K562 (cell line): ENCODE measurements around the gene ANAPC16. TPM values are rescaled to one million over a fixed set of nuclear protein-coding genes. Genes with fewer than 3 reads are reported as not detected.

Source experiments
- BACH1 ChIP-seq: fragments of 200-800 bp; sonication (Bioruptor generic); IDR thresholded peaks from 2 replicates; pipeline ENCODE4 v1.6.1; 2016; ENCODE audit warnings: missing genetic modification characterization, missing compliant biosample characterization
- CEBPG ChIP-seq, 3 experiments: fragments of 200-800 bp in 1 of 3; sonication (Bioruptor generic) in 1 of 3; sonication (generic) in 1 of 3; formaldehyde crosslinking in 1 of 3; IDR thresholded peaks in 2 of 3; conservative IDR thresholded peaks in 1 of 3; 2 replicates each; pipeline versions ENCODE4 v1.6.1 to v1.8.0; 2016 to 2022; ENCODE audit warnings: missing compliant biosample characterization in 2 of 3, missing genetic modification characterization in 2 of 3, mild to moderate bottlenecking in 1 of 3, missing genetic modification reagents in 1 of 3
- GABPA ChIP-seq: fragments of 200-800 bp; sonication (Bioruptor generic); conservative IDR thresholded peaks from 2 replicates; pipeline ENCODE4 v1.6.1; 2016; ENCODE audit warnings: low read depth, missing genetic modification characterization, missing compliant biosample characterization
- MCM3 ChIP-seq: fragments of 450-650 bp; IDR thresholded peaks from 2 replicates; pipeline ENCODE4 v1.6.1; 2016
- MTF1 ChIP-seq: fragments of 250-450 bp; sonication (Bioruptor Pico); IDR thresholded peaks from 2 replicates; pipeline ENCODE4 v1.9.0; 2021; ENCODE audit warnings: moderate library complexity, mild to moderate bottlenecking, inconsistent platforms, borderline replicate concordance
- NFYB ChIP-seq: IDR thresholded peaks from 2 replicates; pipeline ENCODE4 v1.6.1; 2011; ENCODE audit warnings: mild to moderate bottlenecking, moderate library complexity; ENCODE audit not compliant: insufficient read length; ENCODE audit errors: extremely low read depth
- NR2F6 ChIP-seq: fragments of 450-650 bp; formaldehyde crosslinking; IDR thresholded peaks from 2 replicates; pipeline ENCODE4 v1.4.0; 2020; ENCODE audit warnings: mild to moderate bottlenecking
- NR4A1 ChIP-seq, 2 experiments: fragments of 250-450 bp in 1 of 2; fragments of 450-650 bp in 1 of 2; sonication (Bioruptor Pico) in 1 of 2; IDR thresholded peaks; 2 replicates each; pipeline versions ENCODE4 v1.4.0 to v1.6.1; 2016 to 2020; ENCODE audit warnings: mild to moderate bottlenecking in 2 of 2, missing compliant biosample characterization in 1 of 2, missing genetic modification characterization in 1 of 2, moderate library complexity in 1 of 2
- POLR2B ChIP-seq: fragments of 450-650 bp; IDR thresholded peaks from 2 replicates; pipeline ENCODE4 v1.6.1; 2018; ENCODE audit warnings: low read depth; ENCODE audit not compliant: partially characterized antibody
- RB1 ChIP-seq: fragments of 450-650 bp; IDR thresholded peaks from 2 replicates; pipeline ENCODE4 v1.6.1; 2017; ENCODE audit warnings: low read depth, mild to moderate bottlenecking
- RBFOX2 ChIP-seq: fragments of 200-400 bp; formaldehyde crosslinking; IDR thresholded peaks from 2 replicates; pipeline ENCODE4 v1.6.1; 2017; ENCODE audit warnings: low read depth, mild to moderate bottlenecking, low read length, moderate library complexity
- SPI1 ChIP-seq: IDR thresholded peaks from 2 replicates; pipeline ENCODE4 v1.6.1; 2011; ENCODE audit warnings: low read depth, low read length, control low read depth, borderline replicate concordance
- TCF15 ChIP-seq: fragments of 250-450 bp; sonication (Bioruptor Pico); IDR thresholded peaks from 2 replicates; pipeline ENCODE4 v1.8.0; 2022; ENCODE audit warnings: moderate library complexity, mild to moderate bottlenecking, inconsistent platforms
- TFAM ChIP-seq: fragments of 250-450 bp; sonication (Bioruptor Pico); conservative IDR thresholded peaks from 2 replicates; pipeline ENCODE4 v1.5.0; 2021; ENCODE audit warnings: mild to moderate bottlenecking, moderate library complexity
- ZC3H4 ChIP-seq: sonication (generic); formaldehyde crosslinking; IDR thresholded peaks from 2 replicates; pipeline ENCODE4 v1.9.0; 2021; ENCODE audit warnings: missing genetic modification reagents, borderline replicate concordance
- ZFPM2 ChIP-seq: fragments of 250-450 bp; sonication (Bioruptor Pico); IDR thresholded peaks from 2 replicates; pipeline ENCODE4 v1.5.1; 2022; ENCODE audit warnings: mild to moderate bottlenecking
- ZNF311 ChIP-seq: fragments of 250-450 bp; sonication (Bioruptor Pico); IDR thresholded peaks from 2 replicates; pipeline ENCODE4 v1.4.0; 2020; ENCODE audit warnings: mild to moderate bottlenecking, moderate library complexity
- ZNF431 ChIP-seq: sonication (generic); formaldehyde crosslinking; IDR thresholded peaks from 2 replicates; pipeline ENCODE4 v1.8.0; 2022; ENCODE audit warnings: mild to moderate bottlenecking, missing genetic modification reagents
- polyA plus RNA-seq, 8 experiments: library from polyadenylated mRNA; depleted of rRNA in 4 of 8; stranded (reverse) in 5 of 8; unstranded in 3 of 8; fragments of >200 nt; fragmentation: Nextera tagmentation in 2 of 8; fragmentation: Illumina TruSeq in 1 of 8; extraction: Ambion mirVana in 2 of 8; extraction: Trizol in 1 of 8; gene quantifications; 2 replicates each; pipeline versions ENCODE4 v1.2.1 to v1.2.3, GENCODE V29; 2011 to 2014; ENCODE audit warnings: inconsistent platforms in 1 of 8, missing spikeins in 1 of 8
- total RNA-seq, 7 experiments: library from RNA; depleted of rRNA in 6 of 7; stranded (reverse); fragments of >200 nt in 6 of 7; fragmentation: Illumina TruSeq in 2 of 7; extraction: Trizol in 2 of 7; gene quantifications; 2 replicates each; pipeline versions ENCODE4 v1.2.1 to v1.2.3, GENCODE V29; 2011 to 2021; ENCODE audit warnings: low replicate concordance in 1 of 7
- TF ChIP-seq, protein P1 (sequence below): sonication (generic); formaldehyde crosslinking; IDR thresholded peaks from 2 replicates; pipeline ENCODE4 v1.8.1; 2023; ENCODE audit warnings: mild to moderate bottlenecking, missing genetic modification reagents
- TF ChIP-seq, protein P2 (sequence below): fragments of 450-650 bp; IDR thresholded peaks from 2 replicates; pipeline ENCODE4 v1.6.1; 2017; ENCODE audit warnings: antibody characterized with exemption
- TF ChIP-seq, protein P3 (sequence below): fragments of 450-650 bp; IDR thresholded peaks from 2 replicates; pipeline ENCODE4 v1.6.1; 2016; ENCODE audit warnings: borderline replicate concordance

ANAPC16 gene
- total and polyA plus RNA-seq, 9 of the 15 experiments (the other 6 are each of a cell fraction or from before 2014, with no cell fraction given) = 42.6 to 208 (median 108) TPM

DNA sequence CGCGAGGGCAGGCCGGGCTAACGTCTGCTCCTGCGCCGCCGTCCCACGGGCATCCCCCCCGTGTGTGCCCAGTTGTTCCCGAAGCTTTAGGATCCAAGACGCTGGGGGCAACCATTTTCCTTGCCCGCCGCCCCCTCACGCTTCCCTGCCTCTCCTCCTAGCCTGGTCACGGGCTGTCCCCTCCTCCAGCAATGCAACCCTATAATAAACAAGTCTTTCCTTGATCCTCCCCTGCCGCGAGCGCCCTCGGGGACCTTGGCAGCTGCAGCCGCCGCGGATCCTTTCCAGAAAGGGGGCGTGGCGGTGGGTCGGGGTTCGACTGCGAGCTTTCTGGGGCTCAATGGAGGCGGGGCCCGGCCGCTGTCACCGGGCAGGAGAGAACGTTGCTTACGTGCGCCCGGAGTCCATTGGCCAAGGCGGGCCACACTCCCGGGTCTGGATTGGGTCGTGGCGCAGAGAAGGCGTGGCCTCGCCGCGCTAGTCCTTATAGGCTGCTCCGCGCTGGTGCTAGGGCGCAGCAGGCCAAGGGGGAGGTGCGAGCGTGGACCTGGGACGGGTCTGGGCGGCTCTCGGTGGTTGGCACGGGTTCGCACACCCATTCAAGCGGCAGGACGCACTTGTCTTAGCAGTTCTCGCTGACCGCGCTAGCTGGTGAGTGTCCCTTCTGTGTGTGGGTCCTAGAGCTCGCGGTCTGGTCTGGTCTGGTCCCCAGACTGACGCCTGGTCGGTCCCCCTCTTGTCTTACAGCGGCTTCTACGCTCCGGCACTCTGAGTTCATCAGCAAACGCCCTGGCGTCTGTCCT, 57.8 kb downstream of the ANAPC16 start, which contains the start of gene DDIT4 (continued):
- TF ChIP-seq, protein P1, sequence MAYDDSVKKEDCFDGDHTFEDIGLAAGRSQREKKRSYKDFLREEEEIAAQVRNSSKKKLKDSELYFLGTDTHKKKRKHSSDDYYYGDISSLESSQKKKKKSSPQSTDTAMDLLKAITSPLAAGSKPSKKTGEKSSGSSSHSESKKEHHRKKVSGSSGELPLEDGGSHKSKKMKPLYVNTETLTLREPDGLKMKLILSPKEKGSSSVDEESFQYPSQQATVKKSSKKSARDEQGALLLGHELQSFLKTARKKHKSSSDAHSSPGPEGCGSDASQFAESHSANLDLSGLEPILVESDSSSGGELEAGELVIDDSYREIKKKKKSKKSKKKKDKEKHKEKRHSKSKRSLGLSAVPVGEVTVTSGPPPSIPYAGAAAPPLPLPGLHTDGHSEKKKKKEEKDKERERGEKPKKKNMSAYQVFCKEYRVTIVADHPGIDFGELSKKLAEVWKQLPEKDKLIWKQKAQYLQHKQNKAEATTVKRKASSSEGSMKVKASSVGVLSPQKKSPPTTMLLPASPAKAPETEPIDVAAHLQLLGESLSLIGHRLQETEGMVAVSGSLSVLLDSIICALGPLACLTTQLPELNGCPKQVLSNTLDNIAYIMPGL = no peak
- peak; percentile 67 for TF ChIP-seq NFYB
- peak; percentile 96 for TF ChIP-seq NR2F6 (CRISPR knock-in tag)
- no peak for TF ChIP-seq ZC3H4
- peak; percentile 65; the same call in 1 of the 2 replicates for TF ChIP-seq TCF15 (CRISPR knock-in tag)
- TF ChIP-seq ZNF431 = no peak
- TF ChIP-seq, protein P2, sequence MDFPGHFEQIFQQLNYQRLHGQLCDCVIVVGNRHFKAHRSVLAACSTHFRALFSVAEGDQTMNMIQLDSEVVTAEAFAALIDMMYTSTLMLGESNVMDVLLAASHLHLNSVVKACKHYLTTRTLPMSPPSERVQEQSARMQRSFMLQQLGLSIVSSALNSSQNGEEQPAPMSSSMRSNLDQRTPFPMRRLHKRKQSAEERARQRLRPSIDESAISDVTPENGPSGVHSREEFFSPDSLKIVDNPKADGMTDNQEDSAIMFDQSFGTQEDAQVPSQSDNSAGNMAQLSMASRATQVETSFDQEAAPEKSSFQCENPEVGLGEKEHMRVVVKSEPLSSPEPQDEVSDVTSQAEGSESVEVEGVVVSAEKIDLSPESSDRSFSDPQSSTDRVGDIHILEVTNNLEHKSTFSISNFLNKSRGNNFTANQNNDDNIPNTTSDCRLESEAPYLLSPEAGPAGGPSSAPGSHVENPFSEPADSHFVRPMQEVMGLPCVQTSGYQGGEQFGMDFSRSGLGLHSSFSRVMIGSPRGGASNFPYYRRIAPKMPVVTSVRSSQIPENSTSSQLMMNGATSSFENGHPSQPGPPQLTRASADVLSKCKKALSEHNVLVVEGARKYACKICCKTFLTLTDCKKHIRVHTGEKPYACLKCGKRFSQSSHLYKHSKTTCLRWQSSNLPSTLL = no peak
- TF ChIP-seq BACH1 (tag) = no peak; the same call in 1 of the 2 replicates
- TF ChIP-seq RBFOX2 = peak; percentile 74
- peak; percentile 100 for TF ChIP-seq POLR2B
- TF ChIP-seq GABPA (tag) = no peak
- TF ChIP-seq NR4A1 (CRISPR knock-in tag; IDR thresholded peaks at IDR 0.05) = peak; percentile 57
- no peak; the same call in 1 of the 2 replicates for TF ChIP-seq NR4A1 (tag; IDR thresholded peaks at IDR 0.05)
- TF ChIP-seq MCM3 = no peak
- TF ChIP-seq ZFPM2 (CRISPR knock-in tag) = peak; percentile 95
- no peak for TF ChIP-seq TFAM
- no peak for TF ChIP-seq RB1
- TF ChIP-seq ZNF311 (CRISPR knock-in tag) = peak; percentile 42; the same call in 1 of the 2 replicates
- TF ChIP-seq CEBPG (CRISPR knock-in tag; IDR thresholded peaks at IDR 0.05) = no peak
- no peak for TF ChIP-seq CEBPG (tag; conservative IDR thresholded peaks at IDR 0.05 in 1 of 2, IDR thresholded peaks at IDR 0.05 in 1 of 2)
- TF ChIP-seq, protein P3, sequence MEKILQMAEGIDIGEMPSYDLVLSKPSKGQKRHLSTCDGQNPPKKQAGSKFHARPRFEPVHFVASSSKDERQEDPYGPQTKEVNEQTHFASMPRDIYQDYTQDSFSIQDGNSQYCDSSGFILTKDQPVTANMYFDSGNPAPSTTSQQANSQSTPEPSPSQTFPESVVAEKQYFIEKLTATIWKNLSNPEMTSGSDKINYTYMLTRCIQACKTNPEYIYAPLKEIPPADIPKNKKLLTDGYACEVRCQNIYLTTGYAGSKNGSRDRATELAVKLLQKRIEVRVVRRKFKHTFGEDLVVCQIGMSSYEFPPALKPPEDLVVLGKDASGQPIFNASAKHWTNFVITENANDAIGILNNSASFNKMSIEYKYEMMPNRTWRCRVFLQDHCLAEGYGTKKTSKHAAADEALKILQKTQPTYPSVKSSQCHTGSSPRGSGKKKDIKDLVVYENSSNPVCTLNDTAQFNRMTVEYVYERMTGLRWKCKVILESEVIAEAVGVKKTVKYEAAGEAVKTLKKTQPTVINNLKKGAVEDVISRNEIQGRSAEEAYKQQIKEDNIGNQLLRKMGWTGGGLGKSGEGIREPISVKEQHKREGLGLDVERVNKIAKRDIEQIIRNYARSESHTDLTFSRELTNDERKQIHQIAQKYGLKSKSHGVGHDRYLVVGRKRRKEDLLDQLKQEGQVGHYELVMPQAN = peak; percentile 15; the same call in 1 of the 2 replicates
- 0 out of 2 replicates have a peak, but pooled peaks have one; percentile 45 for TF ChIP-seq MTF1
- no peak for TF ChIP-seq SPI1
